IPS-15b (cell line): ENCODE results near the gene TCF25.
"Not testable (repeated sequence)": the region's sequence is repeated elsewhere in the genome, so short reads cannot be mapped to it uniquely, and the experiment has no call there.

Experiments
- H3K27me3 ChIP-seq: one replicate; pipeline ENCODE4 v1.6.1; 2013; ENCODE audit warnings: low read length; ENCODE audit not compliant: control insufficient read depth, insufficient read depth
- H3K36me3 ChIP-seq: one replicate; pipeline ENCODE4 v1.6.1; 2013; ENCODE audit warnings: low read length; ENCODE audit not compliant: control insufficient read depth, insufficient read depth
- H3K4me1 ChIP-seq: one replicate; pipeline ENCODE4 v1.6.1; 2013; ENCODE audit warnings: mild to moderate bottlenecking, low read length; ENCODE audit not compliant: control insufficient read depth, insufficient read depth
- H3K4me3 ChIP-seq: one replicate; pipeline ENCODE4 v1.5.1; 2013; ENCODE audit warnings: low read depth, low read length
- H3K9ac ChIP-seq: one replicate; pipeline ENCODE4 v1.6.1; 2013; ENCODE audit warnings: low read depth, mild to moderate bottlenecking, low read length
- H3K9me3 ChIP-seq: one replicate; pipeline ENCODE4 v1.6.1; 2013; ENCODE audit warnings: mild to moderate bottlenecking, low read length; ENCODE audit not compliant: control insufficient read depth, insufficient read depth

Gene TCF25

GRCh38 chr16:89921131-89921701 lies 47.8 kb downstream of the TCF25 start:
- Histone ChIP-seq H3K27me3 (peaks cover 10% of the 10 kb centered on the region), H3K4me3 (peak overlapping the region; percentile 79), H3K36me3 (peaks cover 3% of the 10 kb centered on the region), H3K9me3 (no peaks in the 10 kb centered on the region), H3K9ac (no peak overlapping the region), H3K4me1 (peaks cover 7% of the 10 kb centered on the region)

GRCh38 chr16:89921702-89922476 lies 48.5 kb downstream of the TCF25 start:
- peaks cover 10% of the 10 kb centered on the region for H3K27me3 ChIP-seq
- peaks cover 7% of the 10 kb centered on the region for H3K4me1 ChIP-seq
- H3K4me3 ChIP-seq = peak overlapping the region; percentile 79
- H3K9ac ChIP-seq = peak overlapping the region; percentile 54
- H3K9me3 ChIP-seq = no peaks in the 10 kb centered on the region
- H3K36me3 ChIP-seq = peaks cover 3% of the 10 kb centered on the region

- Histone ChIP-seq H3K4me1 (peaks cover 7% of the 10 kb centered on the region), H3K9ac (peak overlapping the region; percentile 54), H3K9me3 (no peaks in the 10 kb centered on the region), H3K4me3 (peak overlapping the region; percentile 79), H3K36me3 (peaks cover 3% of the 10 kb centered on the region), H3K27me3 (peaks cover 10% of the 10 kb centered on the region)
Observed at GRCh38 chr16:89922477-89922883, 49.1 kb downstream of the TCF25 start.

- Histone ChIP-seq H3K9ac (peak within 1 kb of the TSS; percentile 54), H3K4me3 (peak within 1 kb of the TSS; percentile 79), H3K9me3 (no peaks in the 10 kb centered on the region), H3K36me3 (peaks cover 3% of the 10 kb centered on the region), H3K27me3 (peaks cover 10% of the 10 kb centered on the region), H3K4me1 (peaks cover 7% of the 10 kb centered on the region)
Observed at GRCh38 chr16:89922884-89923639, 49.7 kb downstream of the TCF25 start, which contains the start of gene TUBB3. TSS of gene TUBB3 (plus strand) at chr16:89923342. CDS start at chr16:89923402, 60 bp downstream.

GRCh38 chr16:89923640-89924296 lies 50.4 kb downstream of the TCF25 start:
- H3K36me3 ChIP-seq = peaks cover 3% of the 10 kb centered on the region
- peaks cover 10% of the 10 kb centered on the region for H3K27me3 ChIP-seq
- peaks cover 7% of the 10 kb centered on the region for H3K4me1 ChIP-seq
- H3K9ac ChIP-seq = no peak overlapping the region
- no peaks in the 10 kb centered on the region for H3K9me3 ChIP-seq
- peak overlapping the region; percentile 52 for H3K4me3 ChIP-seq

- Histone ChIP-seq H3K9ac (no peak overlapping the region), H3K9me3 (no peaks in the 10 kb centered on the region), H3K4me3 (peak overlapping the region; percentile 52), H3K36me3 (peaks cover 3% of the 10 kb centered on the region), H3K27me3 (peaks cover 7% of the 10 kb centered on the region), H3K4me1 (peaks cover 7% of the 10 kb centered on the region)
Observed at GRCh38 chr16:89924297-89924924, 51.0 kb downstream of the TCF25 start.

- Histone ChIP-seq H3K36me3 (peaks cover 3% of the 10 kb centered on the region), H3K9ac (no peak overlapping the region), H3K4me1 (peaks cover 7% of the 10 kb centered on the region), H3K9me3 (no peaks in the 10 kb centered on the region), H3K4me3 (peak overlapping the region; percentile 52), H3K27me3 (peaks cover 6% of the 10 kb centered on the region)
Observed at GRCh38 chr16:89924925-89925307, 51.5 kb downstream of the TCF25 start.

GRCh38 chr16:89925596-89926079 lies 52.2 kb downstream of the TCF25 start:
- no peak overlapping the region for H3K9ac ChIP-seq
- peak overlapping the region; percentile 52 for H3K4me3 ChIP-seq
- peaks cover 3% of the 10 kb centered on the region for H3K4me1 ChIP-seq
- peaks cover 4% of the 10 kb centered on the region for H3K27me3 ChIP-seq
- no peaks in the 10 kb centered on the region for H3K36me3 ChIP-seq
- H3K9me3 ChIP-seq = no peaks in the 10 kb centered on the region

GRCh38 chr16:89931305-89931896 lies 58.0 kb downstream of the TCF25 start:
- H3K4me3 ChIP-seq = no peak overlapping the region
- H3K9me3 ChIP-seq = no peaks in the 10 kb centered on the region
- no peak overlapping the region for H3K9ac ChIP-seq
- no peaks in the 10 kb centered on the region for H3K4me1 ChIP-seq
- peaks cover 43% of the 10 kb centered on the region for H3K36me3 ChIP-seq
- no peaks in the 10 kb centered on the region for H3K27me3 ChIP-seq

- Histone ChIP-seq H3K9me3 (no peaks in the 10 kb centered on the region), H3K27me3 (no peaks in the 10 kb centered on the region), H3K9ac (no peak overlapping the region), H3K4me1 (no peaks in the 10 kb centered on the region), H3K36me3 (peaks cover 48% of the 10 kb centered on the region), H3K4me3 (no peak overlapping the region)
Observed at GRCh38 chr16:89931964-89932363, 58.6 kb downstream of the TCF25 start.

- H3K9me3 ChIP-seq, H3K4me1 ChIP-seq, H3K27me3 ChIP-seq, H3K9ac ChIP-seq, H3K4me3 ChIP-seq: not testable (repeated sequence)
- peaks cover 49% of the 10 kb centered on the region for H3K36me3 ChIP-seq
Observed at GRCh38 chr16:89934019-89934418, 60.6 kb downstream of the TCF25 start.
